Epithelial cell of alveolus of lung (primary cell): ENCODE data around the gene CFAP119. TPM values are rescaled to one million over a fixed set of nuclear protein-coding genes. Genes with fewer than 3 reads are reported as not detected.

Experiments
- total RNA-seq: library from RNA; depleted of rRNA; stranded (reverse); fragments of >200 nt; gene quantifications from 2 replicates; pipeline ENCODE4 v1.2.1, GENCODE V29; 2015

Gene CFAP119
- total RNA-seq: 0.40 and 3.0 TPM in 2 replicates

GRCh38 chr16:30761928-30762902 lies at the start of gene CFAP119, which contains the start of gene RNF40:
TSS of gene CFAP119 (minus strand) at chr16:30762062. CDS start at chr16:30761748, 314 bp downstream.
TSS of gene RNF40 (plus strand) at chr16:30762322. CDS start at chr16:30762546, 224 bp downstream.

DNA sequence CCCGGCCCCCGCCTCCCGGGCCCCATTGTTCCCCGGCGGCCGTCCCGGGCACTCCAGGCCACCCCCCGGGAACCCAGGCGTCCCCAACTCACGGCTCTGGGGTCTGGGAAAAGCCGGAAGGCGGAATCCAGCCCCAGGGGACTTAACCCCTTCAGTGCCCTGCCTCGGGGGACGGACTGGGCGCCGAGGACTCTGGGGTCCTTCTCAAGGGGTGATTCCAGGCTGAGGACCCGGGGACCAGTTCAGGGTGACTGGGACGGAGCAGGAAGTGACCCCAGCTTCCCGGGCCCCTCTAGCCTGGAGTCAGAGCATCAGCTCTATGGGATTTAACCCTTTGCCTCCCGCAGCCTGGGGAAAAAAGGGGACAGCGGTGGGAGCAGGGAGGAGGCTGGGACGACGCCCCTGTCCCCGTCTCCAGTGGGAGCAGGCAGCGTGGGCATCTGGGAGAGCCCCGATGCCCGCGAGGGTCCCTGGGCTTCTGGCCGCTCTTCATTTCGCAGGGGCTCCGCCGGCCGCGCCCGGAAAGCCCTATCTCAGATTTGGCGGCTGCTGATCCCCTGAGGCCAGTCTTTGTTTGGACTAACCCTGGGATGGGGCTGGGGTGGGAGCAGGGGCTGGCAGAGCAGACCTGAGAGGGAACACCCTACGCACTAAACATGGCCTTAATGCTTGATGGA lies 25.2 kb upstream of the CFAP119 start, which contains the start of gene ZNF629:
Gene ZNF629 (minus strand): TSS at position 270 of the 677 bp plus-strand sequence. CDS start 2,723 bp downstream, outside the sequence.

DNA sequence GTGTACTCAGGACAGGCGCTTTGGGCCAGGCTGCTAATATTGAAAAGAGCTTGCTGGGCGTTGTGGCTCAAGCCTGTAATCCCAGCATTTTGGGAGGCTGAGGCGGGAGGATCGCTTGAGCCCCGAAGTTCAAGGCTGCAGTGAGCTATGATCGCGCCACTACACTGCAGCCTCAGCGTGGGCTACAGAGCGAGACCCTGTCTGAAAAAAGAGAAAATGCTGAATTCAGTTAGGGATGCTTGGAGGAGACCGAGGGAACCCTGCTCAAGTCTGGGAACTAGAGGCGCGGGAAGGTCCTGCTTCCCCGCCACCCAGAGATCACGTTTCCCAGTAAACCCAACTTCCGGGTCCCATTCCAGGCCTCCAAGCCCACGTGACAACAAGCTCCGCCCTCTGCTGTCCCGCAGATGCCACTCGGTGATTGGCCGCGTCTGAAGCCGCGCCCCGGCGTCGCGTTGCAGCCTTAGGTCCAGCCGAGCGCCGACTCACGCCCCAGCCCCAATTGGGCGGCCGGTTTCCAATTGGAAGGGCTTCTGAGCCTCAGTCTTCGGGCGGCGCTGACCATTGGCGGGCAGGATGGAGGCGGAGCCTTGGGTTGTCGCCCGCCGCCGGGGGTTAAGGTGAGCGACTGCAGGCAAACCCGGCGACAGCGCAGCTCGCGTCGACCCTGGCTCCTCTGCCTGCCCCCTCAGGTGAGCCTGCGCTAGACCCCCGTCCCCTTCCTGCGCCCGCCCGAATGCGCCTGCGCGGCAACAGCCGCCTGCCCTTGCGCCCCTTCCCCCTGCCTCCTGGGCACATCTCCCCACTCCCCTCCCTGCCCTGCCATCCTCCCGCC lies 13.8 kb downstream of the CFAP119 start, which contains the start of gene PHKG2:
Gene PHKG2 (plus strand): TSS at position 627 of the 835 bp plus-strand sequence. CDS start 396 bp downstream, outside the sequence.

Other genes starting within 250 kb of the CFAP119 start
- gene ZNF768, start 235.5 kb downstream of the CFAP119 start, total RNA-seq: 31.4 and 34.0 TPM in 2 replicates
- gene ZNF747, start 227.2 kb downstream of the CFAP119 start, total RNA-seq: 10.5 and 14.0 TPM in 2 replicates
- 7.1 and 17.6 TPM in 2 replicates for gene ZNF764, start 203.7 kb downstream of the CFAP119 start, total RNA-seq
- 7.7 and 10.6 TPM in 2 replicates for gene ZNF688, start 190.3 kb downstream of the CFAP119 start, total RNA-seq
- 2.2 and 9.3 TPM in 2 replicates for gene ZNF785, start 176.4 kb downstream of the CFAP119 start, total RNA-seq
- gene ZNF689, start 151.7 kb downstream of the CFAP119 start, total RNA-seq: 6.3 and 9.3 TPM in 2 replicates
- gene PRR14, start 111.1 kb downstream of the CFAP119 start, total RNA-seq: 18.5 and 27.5 TPM in 2 replicates
- gene FBRS, start 103.6 kb downstream of the CFAP119 start, total RNA-seq: 28.4 and 40.0 TPM in 2 replicates
- 14.7 and 25.2 TPM in 2 replicates for gene SRCAP, start 62.9 kb downstream of the CFAP119 start, total RNA-seq
- gene PHKG2, start 13.6 kb downstream of the CFAP119 start, total RNA-seq: 22.7 and 24.2 TPM in 2 replicates
- gene RNF40, start 260 bp upstream of the CFAP119 start, total RNA-seq: 49.6 and 90.0 TPM in 2 replicates
- 12.2 and 32.1 TPM in 2 replicates for gene ZNF629, start 25.1 kb upstream of the CFAP119 start, total RNA-seq
- 31.2 and 55.5 TPM in 2 replicates for gene BCL7C, start 132.0 kb upstream of the CFAP119 start, total RNA-seq
- gene CTF1, start 134.6 kb upstream of the CFAP119 start, total RNA-seq: 3.4 and 5.2 TPM in 2 replicates
- 21.2 and 26.6 TPM in 2 replicates for gene FBXL19, start 161.5 kb upstream of the CFAP119 start, total RNA-seq
- gene ORAI3, start 187.0 kb upstream of the CFAP119 start, total RNA-seq: 39.7 and 90.1 TPM in 2 replicates
- gene SETD1A, start 195.7 kb upstream of the CFAP119 start, total RNA-seq: 3.5 and 4.4 TPM in 2 replicates
- gene HSD3B7, start 223.1 kb upstream of the CFAP119 start, total RNA-seq: 13.2 and 22.6 TPM in 2 replicates
- 0.91 and 7.0 TPM in 2 replicates for gene STX1B, start 248.6 kb upstream of the CFAP119 start, total RNA-seq